Jurkat, Clone E6-1 (cell line): ENCODE measurements around the gene PGLYRP1.

ENCODE experiments used
- DNase-seq: peaks from one replicate; pipeline ENCODE4 v3.0.0-alpha.2; 2011; ENCODE audit warnings: low read depth, low spot score
- H3K4me3 ChIP-seq: 2 replicates; pipeline ENCODE4 v1.5.1; 2011; ENCODE audit warnings: mild to moderate bottlenecking, low read length, control low read depth, moderate library complexity

PGLYRP1 gene

GRCh38 chr19:45973553-45974338, 49.1 kb downstream of the PGLYRP1 start, which contains the start of gene NOVA2:
Gene NOVA2 (minus strand): TSS chr19:45973865. CDS start chr19:45973351, 514 bp downstream.
- H3K4me3 ChIP-seq = no peak within 1 kb of the TSS
- DNase-seq = no peak

GRCh38 chr19:45972947-45973540, 49.8 kb downstream of the PGLYRP1 start:
- H3K4me3 ChIP-seq = no peak overlapping the region
- DNase-seq = no peak

- DNase-seq = no peak
- no peak overlapping the region for H3K4me3 ChIP-seq
These were observed 50.5 kb downstream of the PGLYRP1 start for GRCh38 chr19:45972081-45972946.

- no peak overlapping the region for H3K4me3 ChIP-seq
- no peak for DNase-seq
These were observed 51.5 kb downstream of the PGLYRP1 start for GRCh38 chr19:45971260-45971902.

GRCh38 chr19:45969676-45970075, 53.2 kb downstream of the PGLYRP1 start:
- H3K4me3 ChIP-seq = no peak overlapping the region
- no peak for DNase-seq
